ENCODE data around the gene STS.

Gene STS

DNA sequence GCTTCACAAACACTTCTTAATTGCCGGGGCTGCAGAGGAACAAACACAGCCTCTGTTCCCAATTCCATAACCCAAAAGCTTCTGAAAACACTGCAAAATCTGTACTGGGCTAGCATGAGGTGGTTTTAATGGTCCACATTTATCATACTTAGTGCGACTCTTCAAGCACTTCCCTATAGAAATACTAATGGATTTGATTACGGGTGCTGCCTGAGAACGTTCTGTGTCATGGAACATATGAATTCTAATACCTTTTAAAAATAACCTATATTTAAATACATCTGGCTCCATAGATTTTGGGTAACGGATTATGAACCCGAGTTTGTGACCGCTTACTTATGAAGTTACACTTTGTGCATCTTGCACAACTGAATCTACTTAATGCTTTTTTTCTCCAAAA is 35.4 kb upstream of the STS start:
- Histone ChIP-seq H3K27me3 (replicated peaks; ENCODE audit: control insufficient read depth, insufficient read depth, low read length, poor library complexity, severe bottlenecking) (no peaks in the 10 kb centered on the region), H3K4me3 (ENCODE audit: insufficient read depth, low read depth, low read length, poor library complexity, severe bottlenecking) (no peak overlapping the region), H3K9me3 (ENCODE audit: control insufficient read depth, low read length) (no peaks in the 10 kb centered on the region), H3K36me3 (ENCODE audit: control insufficient read depth, insufficient read depth, low read length) (no peaks in the 10 kb centered on the region), H3K4me1 (ENCODE audit: control insufficient read depth, insufficient read depth, low read length, poor library complexity, severe bottlenecking) (no peaks in the 10 kb centered on the region), H3K27ac (ENCODE audit: insufficient read depth, low read length, poor library complexity, severe bottlenecking) (no peak overlapping the region)
- no peak for DNase-seq

DNA sequence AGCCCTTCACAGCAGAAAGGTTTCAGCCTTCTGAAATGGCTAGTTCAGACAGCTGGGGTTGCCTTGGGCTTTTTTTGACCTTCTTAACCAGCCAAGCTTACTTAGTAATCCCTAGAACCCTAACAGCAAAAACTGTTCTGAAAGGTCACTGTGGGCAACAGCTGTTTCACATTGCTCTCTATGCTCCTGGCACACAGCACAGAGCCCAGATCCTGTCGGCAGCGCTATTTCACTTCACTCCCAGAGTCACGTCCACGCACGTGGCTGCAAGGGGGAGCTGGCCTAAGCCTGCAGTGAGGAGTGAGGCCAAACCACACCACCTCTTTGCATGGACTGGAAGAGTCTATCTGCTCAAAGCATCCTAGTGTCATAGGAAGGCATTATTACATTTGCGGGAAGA is 32.0 kb upstream of the STS start:
- Histone ChIP-seq H3K27me3 (replicated peaks; ENCODE audit: control insufficient read depth, insufficient read depth, low read length, poor library complexity, severe bottlenecking) (no peaks in the 10 kb centered on the region), H3K36me3 (ENCODE audit: control insufficient read depth, insufficient read depth, low read length) (no peaks in the 10 kb centered on the region), H3K9me3 (ENCODE audit: control insufficient read depth, low read length) (no peaks in the 10 kb centered on the region), H3K4me3 (ENCODE audit: insufficient read depth, low read depth, low read length, poor library complexity, severe bottlenecking) (no peak overlapping the region), H3K4me1 (ENCODE audit: control insufficient read depth, insufficient read depth, low read length, poor library complexity, severe bottlenecking) (no peaks in the 10 kb centered on the region), H3K27ac (ENCODE audit: insufficient read depth, low read length, poor library complexity, severe bottlenecking) (no peak overlapping the region)
- DNase-seq, result no peak

DNA sequence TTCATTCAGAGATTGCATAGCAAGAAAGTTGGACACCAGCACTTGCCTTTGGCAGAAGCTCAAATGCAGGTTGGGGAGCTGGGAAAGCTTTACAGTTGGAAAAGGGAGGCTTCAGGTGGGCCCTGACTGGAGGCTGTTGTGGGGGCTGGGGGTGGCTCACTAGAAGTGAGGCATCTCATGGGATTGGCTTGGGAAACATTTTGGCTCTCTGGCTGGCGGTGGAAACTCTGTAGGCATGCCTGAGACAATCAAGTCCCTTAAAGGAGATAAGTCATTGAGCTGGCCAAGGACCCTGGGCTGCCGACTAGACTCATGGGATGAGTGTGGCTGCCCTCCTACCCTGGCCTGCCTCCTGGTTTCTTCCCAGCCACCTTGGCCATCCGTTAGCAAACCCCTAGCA is 31.4 kb upstream of the STS start:
- H3K9me3 ChIP-seq (ENCODE audit: control insufficient read depth, low read length), result no peaks in the 10 kb centered on the region
- DNase-seq, result no peak
- no peaks in the 10 kb centered on the region for H3K4me1 ChIP-seq (ENCODE audit: control insufficient read depth, insufficient read depth, low read length, poor library complexity, severe bottlenecking)
- H3K27me3 ChIP-seq (replicated peaks; ENCODE audit: control insufficient read depth, insufficient read depth, low read length, poor library complexity, severe bottlenecking), result no peaks in the 10 kb centered on the region
- H3K36me3 ChIP-seq (ENCODE audit: control insufficient read depth, insufficient read depth, low read length), result no peaks in the 10 kb centered on the region
- no peak overlapping the region for H3K27ac ChIP-seq (ENCODE audit: insufficient read depth, low read length, poor library complexity, severe bottlenecking)
- no peak overlapping the region for H3K4me3 ChIP-seq (ENCODE audit: insufficient read depth, low read depth, low read length, poor library complexity, severe bottlenecking)

DNA sequence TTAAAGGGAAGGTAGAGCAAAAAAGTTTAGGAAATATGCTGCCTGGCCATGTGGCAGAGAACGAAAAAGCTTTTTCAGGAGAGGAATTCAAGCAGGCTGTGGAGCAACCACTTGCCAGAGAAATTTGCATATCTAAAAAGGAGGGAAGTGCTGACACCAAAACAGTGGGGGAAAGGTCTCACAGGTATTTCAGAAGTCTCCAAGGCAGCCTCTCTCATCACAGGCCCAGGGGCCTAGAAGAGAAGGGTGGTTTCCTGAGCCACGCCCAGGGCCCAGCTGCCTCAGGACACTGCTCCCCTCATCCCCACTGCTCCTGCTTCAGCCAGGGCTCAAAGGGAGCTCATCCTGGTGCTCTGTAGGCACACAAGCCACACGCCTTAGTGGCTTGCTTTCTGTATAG is 29.9 kb upstream of the STS start:
- Histone ChIP-seq H3K4me1 (ENCODE audit: control insufficient read depth, insufficient read depth, low read length, poor library complexity, severe bottlenecking) (no peaks in the 10 kb centered on the region), H3K4me3 (ENCODE audit: insufficient read depth, low read depth, low read length, poor library complexity, severe bottlenecking) (no peak overlapping the region), H3K27ac (ENCODE audit: insufficient read depth, low read length, poor library complexity, severe bottlenecking) (no peak overlapping the region), H3K36me3 (ENCODE audit: control insufficient read depth, insufficient read depth, low read length) (no peaks in the 10 kb centered on the region), H3K27me3 (replicated peaks; ENCODE audit: control insufficient read depth, insufficient read depth, low read length, poor library complexity, severe bottlenecking) (no peaks in the 10 kb centered on the region), H3K9me3 (ENCODE audit: control insufficient read depth, low read length) (no peaks in the 10 kb centered on the region)
- no peak for DNase-seq

DNA sequence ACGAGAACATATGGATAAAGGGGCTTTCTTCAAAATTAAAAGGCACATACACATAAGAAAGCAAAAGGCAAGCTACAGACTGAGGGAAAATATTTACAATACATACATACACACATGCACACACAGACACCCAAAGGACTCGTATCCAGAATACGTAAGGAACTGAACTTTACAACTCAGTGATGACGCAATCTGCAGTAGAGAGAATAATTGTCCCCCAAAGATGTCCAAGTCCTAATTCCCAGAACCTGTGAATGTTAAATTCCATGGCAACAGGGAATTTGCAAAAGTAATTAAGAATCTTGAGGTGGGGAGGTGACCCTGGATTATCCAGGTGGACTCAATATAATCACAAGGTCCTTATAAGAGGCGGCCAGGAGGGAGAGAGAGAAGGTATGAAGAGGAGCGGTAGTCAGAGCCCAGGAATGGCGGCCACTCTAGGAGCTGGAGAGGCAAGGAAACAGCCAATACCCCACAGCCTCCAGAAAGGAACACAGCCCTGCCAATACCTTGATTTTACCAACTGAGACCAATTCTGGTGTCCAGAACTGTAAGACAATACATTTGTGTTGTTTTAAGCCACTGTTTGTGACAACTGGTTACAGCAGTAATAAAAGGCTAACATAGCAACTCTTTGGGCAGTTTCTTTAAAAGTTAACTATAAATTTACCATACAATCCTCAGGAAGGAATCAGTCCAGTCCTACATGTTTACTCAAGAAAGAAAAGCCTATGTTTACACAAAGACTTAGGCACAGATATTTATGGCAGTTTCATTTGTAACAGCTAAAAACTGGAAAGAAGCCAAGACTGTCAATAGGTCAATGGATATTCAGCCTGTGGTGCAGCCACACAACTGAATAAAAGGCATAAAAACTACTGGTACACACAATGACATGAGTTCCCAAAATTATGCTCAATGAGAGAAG is 27.3 kb upstream of the STS start:
- Histone ChIP-seq H3K9me3 (ENCODE audit: control insufficient read depth, low read length) (no peaks in the 10 kb centered on the region), H3K27me3 (replicated peaks; ENCODE audit: control insufficient read depth, insufficient read depth, low read length, poor library complexity, severe bottlenecking) (no peaks in the 10 kb centered on the region), H3K4me1 (ENCODE audit: control insufficient read depth, insufficient read depth, low read length, poor library complexity, severe bottlenecking) (no peaks in the 10 kb centered on the region), H3K4me3 (ENCODE audit: insufficient read depth, low read depth, low read length, poor library complexity, severe bottlenecking) (no peak overlapping the region), H3K36me3 (ENCODE audit: control insufficient read depth, insufficient read depth, low read length) (no peaks in the 10 kb centered on the region), H3K27ac (ENCODE audit: insufficient read depth, low read length, poor library complexity, severe bottlenecking) (no peak overlapping the region)
- DNase-seq, result no peak

DNA sequence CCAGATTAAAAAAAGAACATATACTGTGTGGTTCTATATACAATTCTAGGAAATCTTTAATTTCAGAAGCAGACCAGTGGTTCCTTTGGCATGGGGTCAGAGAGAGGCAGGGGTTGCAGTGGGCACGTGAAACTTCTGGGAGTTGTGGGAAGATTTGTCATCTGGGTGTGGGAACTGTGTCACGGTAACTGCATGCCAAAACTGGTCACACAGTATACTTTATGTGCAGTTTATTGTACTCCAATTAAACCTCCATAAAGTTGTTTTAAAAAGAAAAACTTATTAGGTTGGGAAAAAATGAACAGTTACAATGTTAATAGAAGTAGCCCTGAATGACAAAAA is 26.7 kb upstream of the STS start:
- H3K27me3 ChIP-seq (replicated peaks; ENCODE audit: control insufficient read depth, insufficient read depth, low read length, poor library complexity, severe bottlenecking), result no peaks in the 10 kb centered on the region
- no peaks in the 10 kb centered on the region for H3K9me3 ChIP-seq (ENCODE audit: control insufficient read depth, low read length)
- no peaks in the 10 kb centered on the region for H3K36me3 ChIP-seq (ENCODE audit: control insufficient read depth, insufficient read depth, low read length)
- H3K27ac ChIP-seq (ENCODE audit: insufficient read depth, low read length, poor library complexity, severe bottlenecking), result no peak overlapping the region
- H3K4me1 ChIP-seq (ENCODE audit: control insufficient read depth, insufficient read depth, low read length, poor library complexity, severe bottlenecking), result no peaks in the 10 kb centered on the region
- no peak for DNase-seq
- H3K4me3 ChIP-seq (ENCODE audit: insufficient read depth, low read depth, low read length, poor library complexity, severe bottlenecking), result no peak overlapping the region

DNA sequence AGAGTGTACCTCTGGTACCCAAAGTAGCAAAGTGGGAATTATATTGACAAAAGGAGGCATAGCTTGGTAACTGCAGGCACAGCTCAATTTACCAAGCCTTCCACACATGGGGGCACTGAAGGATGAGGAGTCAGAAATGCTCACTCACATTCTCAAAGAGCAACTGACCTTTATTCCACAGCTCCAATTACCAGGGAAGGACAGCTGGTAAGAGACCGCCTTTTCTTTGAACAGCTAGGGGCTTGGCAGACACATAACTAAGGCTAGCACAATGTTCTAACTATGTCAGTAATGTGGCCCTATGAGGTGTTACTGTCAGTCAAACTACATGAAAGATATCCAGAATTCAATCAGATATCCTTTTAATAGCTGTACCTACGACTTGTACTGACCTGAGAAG is 20.5 kb upstream of the STS start:
- no peaks in the 10 kb centered on the region for H3K9me3 ChIP-seq (ENCODE audit: control insufficient read depth, low read length)
- no peaks in the 10 kb centered on the region for H3K27me3 ChIP-seq (replicated peaks; ENCODE audit: control insufficient read depth, insufficient read depth, low read length, poor library complexity, severe bottlenecking)
- H3K4me1 ChIP-seq (ENCODE audit: control insufficient read depth, insufficient read depth, low read length, poor library complexity, severe bottlenecking), result no peaks in the 10 kb centered on the region
- no peak for DNase-seq
- no peaks in the 10 kb centered on the region for H3K36me3 ChIP-seq (ENCODE audit: control insufficient read depth, insufficient read depth, low read length)
- no peak overlapping the region for H3K27ac ChIP-seq (ENCODE audit: insufficient read depth, low read length, poor library complexity, severe bottlenecking)
- H3K4me3 ChIP-seq (ENCODE audit: insufficient read depth, low read depth, low read length, poor library complexity, severe bottlenecking), result no peak overlapping the region

DNA sequence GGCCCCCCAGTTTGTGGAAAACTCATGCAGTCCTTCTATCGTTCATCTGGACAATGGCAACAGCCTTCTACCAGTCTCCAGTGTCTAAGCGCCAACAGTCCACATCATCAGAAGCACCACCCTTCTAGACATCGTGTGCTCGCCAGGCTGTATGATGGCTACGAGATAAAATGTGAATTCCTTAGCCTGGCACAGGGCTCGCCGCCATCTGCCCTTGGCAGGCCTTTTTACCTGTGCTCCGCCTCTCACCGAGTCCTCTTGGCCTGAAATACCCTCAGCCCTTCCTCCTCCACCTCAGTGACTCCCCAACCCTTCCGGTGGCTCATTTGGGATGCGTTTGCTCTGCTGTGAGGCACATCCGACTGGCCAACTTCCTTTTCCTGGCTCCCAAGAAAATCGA is 15.9 kb upstream of the STS start:
- H3K4me3 ChIP-seq (ENCODE audit: insufficient read depth, low read depth, low read length, poor library complexity, severe bottlenecking), result no peak overlapping the region
- H3K4me1 ChIP-seq (ENCODE audit: control insufficient read depth, insufficient read depth, low read length, poor library complexity, severe bottlenecking), result no peaks in the 10 kb centered on the region
- no peaks in the 10 kb centered on the region for H3K27me3 ChIP-seq (replicated peaks; ENCODE audit: control insufficient read depth, insufficient read depth, low read length, poor library complexity, severe bottlenecking)
- H3K9me3 ChIP-seq (ENCODE audit: control insufficient read depth, low read length), result no peaks in the 10 kb centered on the region
- no peaks in the 10 kb centered on the region for H3K36me3 ChIP-seq (ENCODE audit: control insufficient read depth, insufficient read depth, low read length)
- no peak overlapping the region for H3K27ac ChIP-seq (ENCODE audit: insufficient read depth, low read length, poor library complexity, severe bottlenecking)
- no peak for DNase-seq

DNA sequence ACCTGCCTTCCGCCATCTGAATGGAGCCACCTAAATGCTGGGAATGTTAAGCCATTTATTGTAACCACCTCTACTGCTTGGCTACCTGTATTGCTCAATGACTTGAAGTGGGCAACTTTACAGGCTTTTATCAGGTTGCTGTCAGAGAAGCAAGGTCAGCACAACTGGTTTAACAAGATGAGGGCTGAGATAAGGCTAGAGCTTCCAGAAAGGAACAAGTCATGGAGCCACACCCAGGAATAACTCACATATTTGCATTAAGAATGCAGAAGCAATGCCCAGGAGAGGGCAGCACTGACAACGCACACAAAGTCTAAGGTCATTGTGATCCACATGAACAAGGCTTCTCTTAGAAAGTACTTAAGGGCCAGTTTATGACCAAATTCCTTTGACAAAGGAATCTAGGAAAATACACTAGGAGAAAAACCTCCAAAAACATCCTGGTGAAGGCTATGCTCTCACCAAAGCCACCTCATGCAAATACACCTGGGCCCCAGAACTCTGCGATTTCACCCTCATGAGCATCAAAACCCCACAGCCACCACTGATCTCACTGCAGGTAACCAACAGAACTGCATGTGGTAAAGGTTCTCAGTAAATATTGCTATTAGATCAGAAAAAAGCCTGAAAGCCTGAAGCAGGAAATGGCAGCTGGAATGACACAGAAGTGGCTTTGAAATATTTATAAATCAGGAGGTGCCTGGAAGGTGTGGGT is 15.0 kb upstream of the STS start:
- Histone ChIP-seq H3K4me3 (ENCODE audit: insufficient read depth, low read depth, low read length, poor library complexity, severe bottlenecking) (no peak overlapping the region), H3K4me1 (ENCODE audit: control insufficient read depth, insufficient read depth, low read length, poor library complexity, severe bottlenecking) (no peaks in the 10 kb centered on the region), H3K27ac (ENCODE audit: insufficient read depth, low read length, poor library complexity, severe bottlenecking) (no peak overlapping the region), H3K36me3 (ENCODE audit: control insufficient read depth, insufficient read depth, low read length) (no peaks in the 10 kb centered on the region), H3K9me3 (ENCODE audit: control insufficient read depth, low read length) (no peaks in the 10 kb centered on the region), H3K27me3 (replicated peaks; ENCODE audit: control insufficient read depth, insufficient read depth, low read length, poor library complexity, severe bottlenecking) (no peaks in the 10 kb centered on the region)
- DNase-seq, result no peak

DNA sequence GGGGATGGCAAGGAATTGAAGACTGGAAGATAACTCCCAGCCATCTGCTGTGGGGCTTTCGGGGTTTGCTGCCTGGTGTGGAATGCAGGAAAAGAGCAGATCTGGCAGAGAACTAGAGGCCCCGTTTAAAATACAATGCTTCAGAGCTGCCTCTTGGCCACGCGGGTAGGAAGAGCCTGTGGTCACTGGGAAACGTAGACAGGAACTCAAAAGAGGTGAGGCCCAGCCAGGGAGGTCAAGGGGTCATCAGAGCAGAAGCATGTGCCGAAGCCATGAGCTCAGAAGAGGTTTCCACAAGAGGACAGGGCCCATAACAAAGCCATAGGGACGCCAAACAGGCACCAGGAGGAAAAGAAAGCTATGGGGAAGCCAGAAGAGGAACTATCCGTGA is 14.5 kb upstream of the STS start:
- Histone ChIP-seq H3K36me3 (ENCODE audit: control insufficient read depth, insufficient read depth, low read length) (no peaks in the 10 kb centered on the region), H3K9me3 (ENCODE audit: control insufficient read depth, low read length) (no peaks in the 10 kb centered on the region), H3K4me3 (ENCODE audit: insufficient read depth, low read depth, low read length, poor library complexity, severe bottlenecking) (no peak overlapping the region), H3K4me1 (ENCODE audit: control insufficient read depth, insufficient read depth, low read length, poor library complexity, severe bottlenecking) (no peaks in the 10 kb centered on the region), H3K27me3 (replicated peaks; ENCODE audit: control insufficient read depth, insufficient read depth, low read length, poor library complexity, severe bottlenecking) (no peaks in the 10 kb centered on the region), H3K27ac (ENCODE audit: insufficient read depth, low read length, poor library complexity, severe bottlenecking) (no peak overlapping the region)
- no peak for DNase-seq
